Panc1 (cell line): ENCODE results near the gene NME8.

Experiments used
- POLR2AphosphoS5 ChIP-seq: IDR thresholded peaks from 2 replicates; pipeline ENCODE4 v1.6.1; 2012; ENCODE audit warnings: mild to moderate bottlenecking, low read depth, low read length, moderate library complexity
- SIN3A ChIP-seq: IDR thresholded peaks from 2 replicates; pipeline ENCODE4 v1.6.1; 2012; ENCODE audit warnings: low read depth, mild to moderate bottlenecking, low read length, moderate library complexity, borderline replicate concordance; ENCODE audit not compliant: insufficient read depth
- TF ChIP-seq, protein P1 (sequence below): fragments of 450-650 bp; IDR thresholded peaks from 2 replicates; pipeline ENCODE4 v1.5.1; 2017; ENCODE audit warnings: mild to moderate bottlenecking

DNA sequence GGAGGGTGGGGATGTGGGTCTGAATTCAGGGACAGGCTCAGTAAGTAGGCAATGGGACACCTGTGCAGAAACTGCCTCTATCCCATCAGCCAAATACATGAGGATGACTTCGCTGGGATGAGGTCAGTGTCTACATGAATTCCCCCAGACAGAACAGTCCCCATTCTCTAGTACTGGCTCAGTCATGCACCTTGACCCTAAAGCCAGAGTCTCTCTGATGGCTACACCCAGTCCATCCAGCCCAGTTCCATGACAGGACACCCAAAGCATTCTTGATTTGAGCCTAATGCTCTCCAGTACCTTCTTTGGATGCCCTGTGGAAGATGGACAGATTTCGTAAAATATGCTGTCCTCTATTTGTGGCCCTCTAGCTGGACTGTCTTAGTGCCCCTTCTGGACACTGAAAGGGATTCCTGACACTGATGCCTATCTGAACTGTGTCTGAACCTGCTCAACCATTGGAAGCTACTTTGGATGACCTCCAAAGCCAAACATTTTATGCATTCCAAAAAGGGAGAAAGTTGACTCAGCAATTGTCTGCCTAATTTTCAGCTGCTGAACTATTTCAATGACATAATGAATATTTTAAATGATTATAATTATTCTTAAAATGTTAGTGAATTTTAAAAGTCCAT is 53.6 kb downstream of the NME8 start:
- TF ChIP-seq, protein P1, sequence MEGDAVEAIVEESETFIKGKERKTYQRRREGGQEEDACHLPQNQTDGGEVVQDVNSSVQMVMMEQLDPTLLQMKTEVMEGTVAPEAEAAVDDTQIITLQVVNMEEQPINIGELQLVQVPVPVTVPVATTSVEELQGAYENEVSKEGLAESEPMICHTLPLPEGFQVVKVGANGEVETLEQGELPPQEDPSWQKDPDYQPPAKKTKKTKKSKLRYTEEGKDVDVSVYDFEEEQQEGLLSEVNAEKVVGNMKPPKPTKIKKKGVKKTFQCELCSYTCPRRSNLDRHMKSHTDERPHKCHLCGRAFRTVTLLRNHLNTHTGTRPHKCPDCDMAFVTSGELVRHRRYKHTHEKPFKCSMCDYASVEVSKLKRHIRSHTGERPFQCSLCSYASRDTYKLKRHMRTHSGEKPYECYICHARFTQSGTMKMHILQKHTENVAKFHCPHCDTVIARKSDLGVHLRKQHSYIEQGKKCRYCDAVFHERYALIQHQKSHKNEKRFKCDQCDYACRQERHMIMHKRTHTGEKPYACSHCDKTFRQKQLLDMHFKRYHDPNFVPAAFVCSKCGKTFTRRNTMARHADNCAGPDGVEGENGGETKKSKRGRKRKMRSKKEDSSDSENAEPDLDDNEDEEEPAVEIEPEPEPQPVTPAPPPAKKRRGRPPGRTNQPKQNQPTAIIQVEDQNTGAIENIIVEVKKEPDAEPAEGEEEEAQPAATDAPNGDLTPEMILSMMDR = no peak
- TF ChIP-seq SIN3A (no peak), POLR2AphosphoS5 (no peak)
